Measurements from ENCODE around the gene PRRC2B. TPM values are rescaled to one million over a fixed set of nuclear protein-coding genes. Genes with fewer than 3 reads are reported as not detected.

The PRRC2B gene
- total and polyA plus RNA-seq, 2 of the 13 experiments (the other 11 are each of a cell fraction or from before 2014, with no cell fraction given), result 20.8 to 37.4 TPM

DNA sequence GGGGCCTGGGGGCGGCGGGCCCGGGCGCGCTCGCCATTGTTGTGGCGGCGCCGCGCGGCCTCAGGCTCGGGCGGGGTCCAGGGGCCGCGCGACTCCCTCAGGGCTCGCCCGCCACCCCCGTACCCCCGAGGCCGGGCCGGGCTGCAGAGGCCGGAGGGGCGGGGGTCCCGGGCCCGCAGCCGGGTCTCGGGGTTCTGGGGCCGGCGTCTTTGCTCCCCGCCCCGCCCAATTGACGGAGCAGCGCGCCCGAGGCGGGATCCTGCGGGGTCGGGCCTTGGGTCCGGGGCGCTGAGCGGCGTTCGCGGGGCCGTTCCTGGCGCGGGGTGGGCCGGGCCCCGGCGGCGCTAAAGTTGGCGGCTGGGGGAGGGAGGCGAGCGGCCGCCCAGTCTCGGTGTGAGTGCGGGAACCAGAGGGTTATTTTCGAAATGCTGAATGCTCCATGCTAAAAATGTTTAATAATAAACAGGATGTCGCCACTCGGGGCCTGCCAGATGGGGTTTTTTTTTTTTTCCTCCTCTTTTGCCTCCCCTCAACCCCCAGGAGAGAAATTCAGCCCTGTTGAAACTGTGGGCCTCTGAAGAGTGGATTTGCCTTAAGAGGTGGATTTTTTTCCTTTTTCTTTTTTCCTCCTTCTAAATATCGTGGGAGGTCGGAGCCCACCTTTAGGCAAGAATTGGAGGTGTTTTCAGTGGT, 724 bp downstream of the PRRC2B start (continued):
- TF ChIP-seq NR2F6 (IDR thresholded peaks at IDR 0.05) (no peak), NR2F6 (CRISPR knock-in tag; IDR thresholded peaks at IDR 0.05) (no peak), DDIT3 (CRISPR knock-in tag; IDR thresholded peaks at IDR 0.05) (no peak), MAZ (IDR thresholded peaks at IDR 0.05; ENCODE audit: borderline replicate concordance, low read depth, low read length) (no peak), MAZ (CRISPR knock-in tag; IDR thresholded peaks at IDR 0.05; ENCODE audit: low read depth) (no peak), ZNF703 (CRISPR knock-in tag; IDR thresholded peaks at IDR 0.05; ENCODE audit: borderline replicate concordance) (no peak), SP140L (CRISPR knock-in tag; IDR thresholded peaks at IDR 0.05; ENCODE audit: borderline replicate concordance) (no peak), ZNF253 (CRISPR knock-in tag; IDR thresholded peaks at IDR 0.05; ENCODE audit: borderline replicate concordance) (no peak), HDAC1 (CRISPR knock-in tag; IDR thresholded peaks at IDR 0.05) (no peak), ZNF232 (CRISPR knock-in tag; IDR thresholded peaks at IDR 0.05; ENCODE audit: borderline replicate concordance) (no peak), TFDP2 (CRISPR knock-in tag; IDR thresholded peaks at IDR 0.05) (0 out of 2 replicates have a peak, but pooled peaks have one; percentile 8), CERS6 (CRISPR knock-in tag; IDR thresholded peaks at IDR 0.05) (no peak), MXD3 (CRISPR knock-in tag; IDR thresholded peaks at IDR 0.05) (no peak), SNAI1 (CRISPR knock-in tag; IDR thresholded peaks at IDR 0.05; ENCODE audit: borderline replicate concordance) (no peak), ZNF30 (CRISPR knock-in tag; IDR thresholded peaks at IDR 0.05) (no peak), ZNF563 (CRISPR knock-in tag; IDR thresholded peaks at IDR 0.05) (peak; percentile 22; the same call in 1 of the 2 replicates), ZNF777 (CRISPR knock-in tag; IDR thresholded peaks at IDR 0.05) (no peak), ZNF331 (CRISPR knock-in tag; IDR thresholded peaks at IDR 0.05) (no peak), ZNF326 (CRISPR knock-in tag; IDR thresholded peaks at IDR 0.05; ENCODE audit: borderline replicate concordance) (no peak), ZNF737 (CRISPR knock-in tag; IDR thresholded peaks at IDR 0.05; ENCODE audit: borderline replicate concordance) (no peak)
- TF ChIP-seq, protein P1, sequence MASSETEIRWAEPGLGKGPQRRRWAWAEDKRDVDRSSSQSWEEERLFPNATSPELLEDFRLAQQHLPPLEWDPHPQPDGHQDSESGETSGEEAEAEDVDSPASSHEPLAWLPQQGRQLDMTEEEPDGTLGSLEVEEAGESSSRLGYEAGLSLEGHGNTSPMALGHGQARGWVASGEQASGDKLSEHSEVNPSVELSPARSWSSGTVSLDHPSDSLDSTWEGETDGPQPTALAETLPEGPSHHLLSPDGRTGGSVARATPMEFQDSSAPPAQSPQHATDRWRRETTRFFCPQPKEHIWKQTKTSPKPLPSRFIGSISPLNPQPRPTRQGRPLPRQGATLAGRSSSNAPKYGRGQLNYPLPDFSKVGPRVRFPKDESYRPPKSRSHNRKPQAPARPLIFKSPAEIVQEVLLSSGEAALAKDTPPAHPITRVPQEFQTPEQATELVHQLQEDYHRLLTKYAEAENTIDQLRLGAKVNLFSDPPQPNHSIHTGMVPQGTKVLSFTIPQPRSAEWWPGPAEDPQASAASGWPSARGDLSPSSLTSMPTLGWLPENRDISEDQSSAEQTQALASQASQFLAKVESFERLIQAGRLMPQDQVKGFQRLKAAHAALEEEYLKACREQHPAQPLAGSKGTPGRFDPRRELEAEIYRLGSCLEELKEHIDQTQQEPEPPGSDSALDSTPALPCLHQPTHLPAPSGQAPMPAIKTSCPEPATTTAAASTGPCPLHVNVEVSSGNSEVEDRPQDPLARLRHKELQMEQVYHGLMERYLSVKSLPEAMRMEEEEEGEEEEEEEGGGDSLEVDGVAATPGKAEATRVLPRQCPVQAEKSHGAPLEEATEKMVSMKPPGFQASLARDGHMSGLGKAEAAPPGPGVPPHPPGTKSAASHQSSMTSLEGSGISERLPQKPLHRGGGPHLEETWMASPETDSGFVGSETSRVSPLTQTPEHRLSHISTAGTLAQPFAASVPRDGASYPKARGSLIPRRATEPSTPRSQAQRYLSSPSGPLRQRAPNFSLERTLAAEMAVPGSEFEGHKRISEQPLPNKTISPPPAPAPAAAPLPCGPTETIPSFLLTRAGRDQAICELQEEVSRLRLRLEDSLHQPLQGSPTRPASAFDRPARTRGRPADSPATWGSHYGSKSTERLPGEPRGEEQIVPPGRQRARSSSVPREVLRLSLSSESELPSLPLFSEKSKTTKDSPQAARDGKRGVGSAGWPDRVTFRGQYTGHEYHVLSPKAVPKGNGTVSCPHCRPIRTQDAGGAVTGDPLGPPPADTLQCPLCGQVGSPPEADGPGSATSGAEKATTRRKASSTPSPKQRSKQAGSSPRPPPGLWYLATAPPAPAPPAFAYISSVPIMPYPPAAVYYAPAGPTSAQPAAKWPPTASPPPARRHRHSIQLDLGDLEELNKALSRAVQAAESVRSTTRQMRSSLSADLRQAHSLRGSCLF (CRISPR knock-in tag; IDR thresholded peaks at IDR 0.05; ENCODE audit: borderline replicate concordance), result no peak
- TF ChIP-seq, protein P2, sequence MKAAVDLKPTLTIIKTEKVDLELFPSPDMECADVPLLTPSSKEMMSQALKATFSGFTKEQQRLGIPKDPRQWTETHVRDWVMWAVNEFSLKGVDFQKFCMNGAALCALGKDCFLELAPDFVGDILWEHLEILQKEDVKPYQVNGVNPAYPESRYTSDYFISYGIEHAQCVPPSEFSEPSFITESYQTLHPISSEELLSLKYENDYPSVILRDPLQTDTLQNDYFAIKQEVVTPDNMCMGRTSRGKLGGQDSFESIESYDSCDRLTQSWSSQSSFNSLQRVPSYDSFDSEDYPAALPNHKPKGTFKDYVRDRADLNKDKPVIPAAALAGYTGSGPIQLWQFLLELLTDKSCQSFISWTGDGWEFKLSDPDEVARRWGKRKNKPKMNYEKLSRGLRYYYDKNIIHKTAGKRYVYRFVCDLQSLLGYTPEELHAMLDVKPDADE (CRISPR knock-in tag; IDR thresholded peaks at IDR 0.05), result no peak
